GM13976 (cell line): Measurements from ENCODE around the gene NOS3.

Experiments
- DNase-seq: peaks from one replicate; pipeline ENCODE4 v3.0.0; 2012; ENCODE audit warnings: low spot score
- in situ Hi-C: fragments of 300-500 bp; cut with MboI; formaldehyde crosslinking; loops from one replicate; pipeline ENCODE4 v1.12.0; 2022; ENCODE audit warnings: low sequenced_read_pairs, mixed read lengths, inconsistent platforms; ENCODE audit not compliant: unreplicated experiment
- TF ChIP-seq, protein P1 (sequence below): IDR thresholded peaks from 2 replicates; pipeline ENCODE4 v1.5.1; 2012; ENCODE audit warnings: borderline replicate concordance, mild to moderate bottlenecking; ENCODE audit not compliant: insufficient read depth; ENCODE audit errors: extremely low read depth, missing control alignments, control extremely low read depth

NOS3 gene

DNA sequence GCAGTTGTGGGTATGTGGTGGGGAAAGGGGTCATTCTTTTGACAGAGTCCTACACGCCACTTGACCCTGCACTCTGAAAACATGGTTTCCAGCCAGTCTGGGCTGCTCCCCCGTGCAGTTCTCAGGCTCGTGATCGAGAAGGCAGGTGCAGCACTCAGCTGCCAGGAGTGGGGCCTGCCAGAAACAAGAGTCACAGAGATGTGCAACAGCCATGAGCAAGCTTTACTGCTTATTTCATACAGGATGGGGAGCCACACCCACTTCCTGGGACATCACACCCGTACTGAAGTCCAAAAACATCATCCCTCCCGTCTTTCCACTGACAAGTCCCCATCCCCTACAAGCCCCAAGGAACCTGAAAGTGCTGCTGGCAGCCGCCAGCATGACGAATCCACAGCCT is 24.1 kb downstream of the NOS3 start:
- in situ Hi-C loops: no loop called here
- no peak for DNase-seq
- TF ChIP-seq, protein P1, sequence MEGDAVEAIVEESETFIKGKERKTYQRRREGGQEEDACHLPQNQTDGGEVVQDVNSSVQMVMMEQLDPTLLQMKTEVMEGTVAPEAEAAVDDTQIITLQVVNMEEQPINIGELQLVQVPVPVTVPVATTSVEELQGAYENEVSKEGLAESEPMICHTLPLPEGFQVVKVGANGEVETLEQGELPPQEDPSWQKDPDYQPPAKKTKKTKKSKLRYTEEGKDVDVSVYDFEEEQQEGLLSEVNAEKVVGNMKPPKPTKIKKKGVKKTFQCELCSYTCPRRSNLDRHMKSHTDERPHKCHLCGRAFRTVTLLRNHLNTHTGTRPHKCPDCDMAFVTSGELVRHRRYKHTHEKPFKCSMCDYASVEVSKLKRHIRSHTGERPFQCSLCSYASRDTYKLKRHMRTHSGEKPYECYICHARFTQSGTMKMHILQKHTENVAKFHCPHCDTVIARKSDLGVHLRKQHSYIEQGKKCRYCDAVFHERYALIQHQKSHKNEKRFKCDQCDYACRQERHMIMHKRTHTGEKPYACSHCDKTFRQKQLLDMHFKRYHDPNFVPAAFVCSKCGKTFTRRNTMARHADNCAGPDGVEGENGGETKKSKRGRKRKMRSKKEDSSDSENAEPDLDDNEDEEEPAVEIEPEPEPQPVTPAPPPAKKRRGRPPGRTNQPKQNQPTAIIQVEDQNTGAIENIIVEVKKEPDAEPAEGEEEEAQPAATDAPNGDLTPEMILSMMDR: no peak

DNA sequence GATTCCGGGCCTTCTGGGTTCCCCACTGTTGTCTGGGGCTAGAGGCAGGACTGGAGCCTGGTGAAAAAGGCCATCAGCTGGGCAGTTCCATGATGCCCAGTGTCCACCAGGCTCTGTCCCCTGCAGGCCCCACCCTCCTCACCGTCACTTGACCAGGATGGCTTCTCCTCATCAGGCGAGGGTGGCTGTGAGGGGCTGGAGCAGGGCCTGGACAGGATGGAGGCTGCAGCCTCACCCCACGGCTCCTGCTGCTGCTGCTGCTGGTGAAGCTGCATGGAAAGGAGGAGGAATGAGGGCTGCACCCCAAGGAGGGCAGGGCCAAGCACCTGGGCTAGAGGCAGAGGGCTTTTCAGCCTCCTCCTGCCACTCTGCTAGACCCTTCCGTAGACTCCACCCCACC is 25.1 kb downstream of the NOS3 start:
- DNase-seq: no peak
- in situ Hi-C loops: no loop called here
- TF ChIP-seq, protein P1: no peak

DNA sequence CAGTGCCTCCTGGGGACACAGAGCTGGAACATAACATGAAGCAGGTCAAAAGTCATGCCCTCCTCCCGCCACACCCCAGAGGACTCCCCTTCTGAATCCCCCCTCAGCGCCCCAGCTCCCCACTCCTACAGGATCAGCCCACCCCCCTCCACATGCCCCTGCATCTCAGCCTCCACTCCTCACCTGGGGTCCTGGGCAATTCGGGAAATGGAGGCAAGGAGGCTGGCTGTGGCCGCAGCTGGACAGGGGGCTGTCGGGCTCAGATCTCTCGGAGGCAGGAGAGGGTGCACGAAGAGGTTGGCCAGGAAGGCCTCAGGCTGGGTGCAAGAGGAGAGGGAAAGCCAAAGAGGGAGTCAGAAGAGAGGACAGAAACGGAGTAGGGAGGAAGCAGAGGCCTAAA is 25.7 kb downstream of the NOS3 start:
- TF ChIP-seq, protein P1: no peak
- in situ Hi-C loops: no loop called here
- DNase-seq: no peak

DNA sequence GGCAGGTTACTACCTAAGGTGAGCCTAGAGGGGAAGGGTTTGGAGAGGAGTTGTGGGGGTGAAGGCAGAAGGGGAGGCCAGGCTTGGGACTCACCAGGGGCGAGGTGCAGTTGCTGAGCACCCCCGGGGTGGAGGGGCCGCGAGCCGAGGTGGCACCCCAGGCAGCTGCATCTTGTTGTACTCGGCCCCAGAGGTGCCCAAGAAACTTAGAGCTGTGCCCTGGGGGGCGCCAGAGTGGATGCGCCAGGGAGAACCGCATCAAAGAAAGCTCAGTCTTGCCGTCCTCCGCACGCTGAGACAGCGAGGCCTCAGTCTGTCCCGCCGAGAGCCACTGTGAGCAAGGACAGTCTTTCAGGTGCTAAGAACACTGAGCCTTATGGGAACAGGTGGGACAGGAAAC is 26.1 kb downstream of the NOS3 start:
- in situ Hi-C loops: no loop called here
- no peak for DNase-seq
- TF ChIP-seq, protein P1: no peak

DNA sequence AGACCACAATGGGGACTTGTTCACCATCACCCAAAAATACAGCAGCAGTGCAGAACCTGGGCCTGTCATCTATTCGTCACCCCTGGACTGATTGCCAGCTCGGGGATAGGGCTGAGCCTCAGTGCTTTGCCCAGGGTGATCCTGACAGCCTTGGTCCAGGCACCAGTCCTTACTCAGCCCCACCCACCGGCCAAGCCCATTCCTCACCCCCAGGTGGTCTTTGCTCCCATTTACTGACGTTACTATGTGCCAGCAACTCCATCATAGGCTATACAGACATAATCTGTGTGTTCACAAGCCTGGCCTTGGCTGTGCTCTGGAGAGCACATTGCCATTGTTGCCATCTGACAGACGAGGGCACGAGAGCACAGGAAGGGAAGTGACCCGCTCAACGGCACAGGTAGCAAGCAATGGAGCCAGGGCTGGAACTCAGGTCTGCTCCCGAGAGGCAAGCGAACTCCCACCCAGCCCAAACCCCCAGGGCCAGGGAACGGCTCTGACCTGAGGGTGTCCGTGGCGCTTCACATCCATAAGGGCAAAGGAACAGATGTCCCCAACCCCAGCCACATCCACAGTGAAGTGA is 26.6 kb downstream of the NOS3 start:
- TF ChIP-seq, protein P1: no peak
- in situ Hi-C loops: no loop called here
- no peak for DNase-seq

DNA sequence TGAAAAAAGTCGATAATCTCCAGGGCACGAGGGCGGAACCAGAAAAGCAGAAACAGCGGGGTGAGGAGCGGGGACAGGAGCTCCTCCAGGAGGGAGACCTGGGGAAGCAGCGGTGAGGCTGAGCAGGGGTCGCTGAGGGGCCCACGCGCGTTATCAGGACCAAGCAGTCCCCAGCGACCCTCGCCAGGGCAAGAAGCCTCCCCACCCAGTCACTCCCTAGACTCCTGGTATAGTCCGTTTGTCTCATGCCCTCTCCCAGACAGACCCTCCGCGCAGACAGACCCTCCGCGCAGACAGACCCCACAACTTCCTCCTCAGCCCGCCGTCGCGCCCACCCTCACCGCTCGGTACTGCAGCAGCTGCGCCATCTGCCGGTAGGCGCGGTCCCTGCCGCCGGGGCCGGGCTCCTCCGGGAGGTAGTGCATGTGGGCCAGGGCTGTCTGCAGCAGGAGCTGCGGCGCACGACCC is 27.2 kb downstream of the NOS3 start:
- DNase-seq: peak; percentile 86
- in situ Hi-C loops: no loop called here
- TF ChIP-seq, protein P1: peak; percentile 94
